ENCODE results near the gene CNDP1.

CNDP1 gene, protein sequence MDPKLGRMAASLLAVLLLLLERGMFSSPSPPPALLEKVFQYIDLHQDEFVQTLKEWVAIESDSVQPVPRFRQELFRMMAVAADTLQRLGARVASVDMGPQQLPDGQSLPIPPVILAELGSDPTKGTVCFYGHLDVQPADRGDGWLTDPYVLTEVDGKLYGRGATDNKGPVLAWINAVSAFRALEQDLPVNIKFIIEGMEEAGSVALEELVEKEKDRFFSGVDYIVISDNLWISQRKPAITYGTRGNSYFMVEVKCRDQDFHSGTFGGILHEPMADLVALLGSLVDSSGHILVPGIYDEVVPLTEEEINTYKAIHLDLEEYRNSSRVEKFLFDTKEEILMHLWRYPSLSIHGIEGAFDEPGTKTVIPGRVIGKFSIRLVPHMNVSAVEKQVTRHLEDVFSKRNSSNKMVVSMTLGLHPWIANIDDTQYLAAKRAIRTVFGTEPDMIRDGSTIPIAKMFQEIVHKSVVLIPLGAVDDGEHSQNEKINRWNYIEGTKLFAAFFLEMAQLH

GRCh38 chr18:74534150-74534969 lies at the start of gene CNDP1:
Gene CNDP1, plus strand, starts transcription at chr18:74534500. Its CDS starts 168 bp downstream, at chr18:74534668.
- Histone ChIP-seq H3K79me2 (ENCODE audit: low read length) (no peaks in the 10 kb centered on the region), H3K4me1 (ENCODE audit: low read length) (peaks cover 19% of the 10 kb centered on the region), H3K9me2 (replicated peaks; ENCODE audit: insufficient read depth, low read length) (no peaks in the 10 kb centered on the region), H3K27me3 (replicated peaks; ENCODE audit: insufficient read depth, low read length) (no peaks in the 10 kb centered on the region), H4K20me1 (ENCODE audit: insufficient read depth, low read length) (no peaks in the 10 kb centered on the region), H3F3A (ENCODE audit: insufficient read depth, low read length) (peaks cover 15% of the 10 kb centered on the region), H3K4me3 (ENCODE audit: low read length) (peak within 1 kb of the TSS; percentile 30; the same call in 1 of the 2 replicates), H2AFZ (ENCODE audit: low read length) (0 out of 2 replicates have a peak within 1 kb of the TSS, but pooled peaks have one; percentile 49), H3K4me2 (ENCODE audit: low read depth, low read length) (peak within 1 kb of the TSS; percentile 64), H3K27ac (ENCODE audit: low read length) (peak within 1 kb of the TSS; percentile 86), H3K9ac (ENCODE audit: low read length) (peak within 1 kb of the TSS; percentile 38), H3K9me3 (replicated peaks; ENCODE audit: insufficient read depth, low read length) (no peaks in the 10 kb centered on the region), H3K36me3 (replicated peaks; ENCODE audit: insufficient read depth, low read length) (no peaks in the 10 kb centered on the region)
- DNase-seq = no peak
- TF ChIP-seq EZH2 (optimal IDR thresholded peaks at IDR 0.05; ENCODE audit: low read depth, low read length) = no peak
- TF ChIP-seq CTCF (IDR thresholded peaks at IDR 0.05; ENCODE audit: low read length) = no peak
- no peak for TF ChIP-seq EZH2phosphoT487 (IDR thresholded peaks at IDR 0.05; ENCODE audit: low read length)

GRCh38 chr18:74486119-74486849 lies 48.0 kb upstream of the CNDP1 start:
- no peak overlapping the region for H3K27ac ChIP-seq (ENCODE audit: low read length)
- peaks cover 16% of the 10 kb centered on the region for H3K4me1 ChIP-seq (ENCODE audit: low read length)
- H2AFZ ChIP-seq (ENCODE audit: low read length) = no peak overlapping the region
- no peaks in the 10 kb centered on the region for H3K27me3 ChIP-seq (replicated peaks; ENCODE audit: insufficient read depth, low read length)
- H3K4me3 ChIP-seq (ENCODE audit: low read length) = no peak overlapping the region
- H3K36me3 ChIP-seq (replicated peaks; ENCODE audit: insufficient read depth, low read length) = no peaks in the 10 kb centered on the region
- no peaks in the 10 kb centered on the region for H3K9me2 ChIP-seq (replicated peaks; ENCODE audit: insufficient read depth, low read length)
- no peak for DNase-seq
- H3K9me3 ChIP-seq (replicated peaks; ENCODE audit: insufficient read depth, low read length) = no peaks in the 10 kb centered on the region
- H4K20me1 ChIP-seq (ENCODE audit: insufficient read depth, low read length) = no peaks in the 10 kb centered on the region
- peaks cover 6% of the 10 kb centered on the region; the same call in 1 of the 2 replicates for H3F3A ChIP-seq (ENCODE audit: insufficient read depth, low read length)
- H3K9ac ChIP-seq (ENCODE audit: low read length) = no peak overlapping the region
- no peaks in the 10 kb centered on the region for H3K79me2 ChIP-seq (ENCODE audit: low read length)
- peak overlapping the region; percentile 61; the same call in 1 of the 2 replicates for H3K4me2 ChIP-seq (ENCODE audit: low read depth, low read length)
- no peak for TF ChIP-seq EZH2 (optimal IDR thresholded peaks at IDR 0.05; ENCODE audit: low read depth, low read length)
- no peak for TF ChIP-seq EZH2phosphoT487 (IDR thresholded peaks at IDR 0.05; ENCODE audit: low read length)
- no peak for TF ChIP-seq CTCF (IDR thresholded peaks at IDR 0.05; ENCODE audit: low read length)

GRCh38 chr18:74488354-74488753 lies 45.9 kb upstream of the CNDP1 start:
- H3K4me1 ChIP-seq (ENCODE audit: low read length) = peaks cover 16% of the 10 kb centered on the region
- H3K27me3 ChIP-seq (replicated peaks; ENCODE audit: insufficient read depth, low read length) = no peaks in the 10 kb centered on the region
- no peak overlapping the region for H3K4me3 ChIP-seq (ENCODE audit: low read length)
- H2AFZ ChIP-seq (ENCODE audit: low read length) = no peak overlapping the region
- no peaks in the 10 kb centered on the region for H3K9me2 ChIP-seq (replicated peaks; ENCODE audit: insufficient read depth, low read length)
- H3K36me3 ChIP-seq (replicated peaks; ENCODE audit: insufficient read depth, low read length) = no peaks in the 10 kb centered on the region
- H3K4me2 ChIP-seq (ENCODE audit: low read depth, low read length) = no peak overlapping the region
- H3K79me2 ChIP-seq (ENCODE audit: low read length) = no peaks in the 10 kb centered on the region
- H3K27ac ChIP-seq (ENCODE audit: low read length) = no peak overlapping the region
- H4K20me1 ChIP-seq (ENCODE audit: insufficient read depth, low read length) = no peaks in the 10 kb centered on the region
- H3F3A ChIP-seq (ENCODE audit: insufficient read depth, low read length) = peaks cover 6% of the 10 kb centered on the region; the same call in 1 of the 2 replicates
- TF ChIP-seq CTCF (IDR thresholded peaks at IDR 0.05; ENCODE audit: low read length) (no peak), EZH2 (optimal IDR thresholded peaks at IDR 0.05; ENCODE audit: low read depth, low read length) (no peak), EZH2phosphoT487 (IDR thresholded peaks at IDR 0.05; ENCODE audit: low read length) (no peak)
- DNase-seq = no peak
- H3K9ac ChIP-seq (ENCODE audit: low read length) = no peak overlapping the region
- H3K9me3 ChIP-seq (replicated peaks; ENCODE audit: insufficient read depth, low read length) = no peaks in the 10 kb centered on the region
